Hepatocyte (in vitro differentiated cells): ENCODE measurements around the gene RARA. TPM values are rescaled to one million over a fixed set of nuclear protein-coding genes. Genes with fewer than 3 reads are reported as not detected.
A peak's percentile ranks its signal among the peaks of the same experiment; 100 is the strongest.

Experiments used
- DNase-seq: peaks from one replicate; pipeline ENCODE4 v3.0.0-alpha.2; 2016; ENCODE audit warnings: low spot score
- H2AFZ ChIP-seq: fragments of 200-600 bp; sonication (generic); 2 replicates; pipeline ENCODE4 v1.6.0; 2016; ENCODE audit warnings: antibody characterized with exemption, mild to moderate bottlenecking
- H3K27ac ChIP-seq: fragments of 200-600 bp; sonication (generic); 2 replicates; pipeline ENCODE4 v1.5.1; 2016; ENCODE audit warnings: mild to moderate bottlenecking
- H3K27me3 ChIP-seq: fragments of 200-600 bp; sonication (generic); 2 replicates; pipeline ENCODE4 v1.6.1; 2016
- H3K36me3 ChIP-seq: fragments of 200-600 bp; sonication (generic); replicated peaks from 2 replicates; pipeline ENCODE4 v1.5.1; 2016; ENCODE audit warnings: low read depth; ENCODE audit not compliant: insufficient read depth
- H3K4me1 ChIP-seq: fragments of 200-600 bp; sonication (generic); 2 replicates; pipeline ENCODE4 v1.5.1; 2016; ENCODE audit warnings: mild to moderate bottlenecking, moderate library complexity; ENCODE audit not compliant: insufficient read depth
- H3K4me2 ChIP-seq: fragments of 200-600 bp; sonication (generic); 2 replicates; pipeline ENCODE4 v1.6.0; 2016
- H3K4me3 ChIP-seq: fragments of 200-600 bp; sonication (generic); 2 replicates; pipeline ENCODE4 v1.5.1; 2016; ENCODE audit warnings: mild to moderate bottlenecking
- H3K79me2 ChIP-seq: fragments of 200-600 bp; sonication (generic); 2 replicates; pipeline ENCODE4 v1.6.0; 2017; ENCODE audit warnings: mild to moderate bottlenecking
- H3K9me2 ChIP-seq: fragments of 200-600 bp; sonication (generic); replicated peaks from 2 replicates; pipeline ENCODE4 v1.6.0; 2017; ENCODE audit warnings: mild to moderate bottlenecking; ENCODE audit not compliant: insufficient read depth
- H3K9me3 ChIP-seq: fragments of 200-600 bp; sonication (generic); 2 replicates; pipeline ENCODE4 v1.5.1; 2016; ENCODE audit warnings: low read depth, mild to moderate bottlenecking
- H4K20me1 ChIP-seq: fragments of 200-600 bp; sonication (generic); 2 replicates; pipeline ENCODE4 v1.6.0; 2016; ENCODE audit warnings: mild to moderate bottlenecking; ENCODE audit not compliant: insufficient read depth, poor library complexity, severe bottlenecking
- CTCF ChIP-seq: fragments of 200-600 bp; sonication (generic); IDR thresholded peaks from 2 replicates; pipeline ENCODE4 v1.5.1; 2016; ENCODE audit warnings: antibody characterized with exemption, mild to moderate bottlenecking; ENCODE audit not compliant: poor library complexity
- EZH2 ChIP-seq: fragments of 200-600 bp; sonication (generic); IDR thresholded peaks from 2 replicates; pipeline ENCODE4 v1.6.1; 2016; ENCODE audit warnings: antibody characterized with exemption, mild to moderate bottlenecking, borderline replicate concordance
- EZH2phosphoT487 ChIP-seq: fragments of 200-600 bp; sonication (generic); IDR thresholded peaks from one replicate; pipeline ENCODE4 v1.6.1; 2018; ENCODE audit warnings: antibody characterized with exemption, mild to moderate bottlenecking, low read depth, moderate library complexity; ENCODE audit not compliant: unreplicated experiment, severe bottlenecking
- WGBS: methylation state at CpG from one replicate; pipeline ENCODE4 v1.1.6; 2016; ENCODE audit warnings: low lambda C conversion rate; ENCODE audit errors: missing lambda C conversion rate; 5-methylcytosine and 5-hydroxymethylcytosine counted together
- polyA plus RNA-seq: library from polyadenylated mRNA; unstranded; fragments of >200 nt; fragmentation: Nextera tagmentation; extraction: Ambion mirVana; gene quantifications from 2 replicates; pipeline ENCODE4 v1.2.1, GENCODE V29; 2016
- total RNA-seq: library from RNA; depleted of rRNA; stranded (reverse); fragments of >200 nt; gene quantifications from 2 replicates; pipeline ENCODE4 v1.2.3, GENCODE V29; 2014

Gene RARA
- total and polyA plus RNA-seq, 2 experiments from 2014 or later, result 30.0 to 33.1 TPM

GRCh38 chr17:40314584-40314956 is 5.6 kb downstream of the RARA start:
- H3K9me2 ChIP-seq, result no peaks in the 10 kb centered on the region
- H3K4me1 ChIP-seq, result peaks cover 76% of the 10 kb centered on the region
- no peaks in the 10 kb centered on the region for H3K27me3 ChIP-seq
- H3K27ac ChIP-seq, result peak overlapping the region; percentile 71
- peak; percentile 85 for DNase-seq
- H3K36me3 ChIP-seq, result no peaks in the 10 kb centered on the region
- H4K20me1 ChIP-seq, result peaks cover 10% of the 10 kb centered on the region
- no peak overlapping the region for H2AFZ ChIP-seq
- TF ChIP-seq EZH2phosphoT487, result no peak
- TF ChIP-seq CTCF, result no peak
- TF ChIP-seq EZH2, result no peak
- no peak overlapping the region for H3K4me3 ChIP-seq
- H3K4me2 ChIP-seq, result peak overlapping the region; percentile 35
- WGBS, result 20% methylated on average over 1 of the region's 3 CpGs
- no peaks in the 10 kb centered on the region for H3K9me3 ChIP-seq
- H3K79me2 ChIP-seq, result peaks cover 75% of the 10 kb centered on the region

GRCh38 chr17:40315206-40315605 is 6.2 kb downstream of the RARA start:
- peaks cover 76% of the 10 kb centered on the region for H3K4me1 ChIP-seq
- DNase-seq, result no peak
- peak overlapping the region; percentile 87 for H3K4me2 ChIP-seq
- H3K4me3 ChIP-seq, result no peak overlapping the region
- H3K79me2 ChIP-seq, result peaks cover 75% of the 10 kb centered on the region
- no peaks in the 10 kb centered on the region for H3K9me2 ChIP-seq
- peak overlapping the region; percentile 95 for H3K27ac ChIP-seq
- no peaks in the 10 kb centered on the region for H3K27me3 ChIP-seq
- H2AFZ ChIP-seq, result no peak overlapping the region
- TF ChIP-seq EZH2phosphoT487 (no peak), EZH2 (no peak), CTCF (no peak)
- 90% methylated on average over 3 of the region's 3 CpGs for WGBS
- H3K36me3 ChIP-seq, result no peaks in the 10 kb centered on the region
- no peaks in the 10 kb centered on the region for H3K9me3 ChIP-seq
- H4K20me1 ChIP-seq, result peaks cover 15% of the 10 kb centered on the region

- Histone ChIP-seq H3K4me3 (no peak overlapping the region), H3K79me2 (peaks cover 75% of the 10 kb centered on the region), H3K9me3 (no peaks in the 10 kb centered on the region), H3K9me2 (no peaks in the 10 kb centered on the region), H3K36me3 (no peaks in the 10 kb centered on the region), H3K27ac (peak overlapping the region; percentile 95), H3K27me3 (no peaks in the 10 kb centered on the region), H4K20me1 (peaks cover 22% of the 10 kb centered on the region), H2AFZ (no peak overlapping the region), H3K4me1 (peaks cover 76% of the 10 kb centered on the region), H3K4me2 (peak overlapping the region; percentile 87)
- no peak for TF ChIP-seq CTCF
- WGBS, result 39% methylated on average over 9 of the region's 9 CpGs
- DNase-seq, result no peak
Measured at GRCh38 chr17:40315678-40316570, 6.9 kb downstream of the RARA start.
